ENCODE data around the gene GPR32. TPM values are rescaled to one million over a fixed set of nuclear protein-coding genes. Genes with fewer than 3 reads are reported as not detected.

Gene GPR32
- total and polyA plus RNA-seq, 2 donors (not counting 1 experiment from before 2014, with no cell fraction given), result not detected

DNA sequence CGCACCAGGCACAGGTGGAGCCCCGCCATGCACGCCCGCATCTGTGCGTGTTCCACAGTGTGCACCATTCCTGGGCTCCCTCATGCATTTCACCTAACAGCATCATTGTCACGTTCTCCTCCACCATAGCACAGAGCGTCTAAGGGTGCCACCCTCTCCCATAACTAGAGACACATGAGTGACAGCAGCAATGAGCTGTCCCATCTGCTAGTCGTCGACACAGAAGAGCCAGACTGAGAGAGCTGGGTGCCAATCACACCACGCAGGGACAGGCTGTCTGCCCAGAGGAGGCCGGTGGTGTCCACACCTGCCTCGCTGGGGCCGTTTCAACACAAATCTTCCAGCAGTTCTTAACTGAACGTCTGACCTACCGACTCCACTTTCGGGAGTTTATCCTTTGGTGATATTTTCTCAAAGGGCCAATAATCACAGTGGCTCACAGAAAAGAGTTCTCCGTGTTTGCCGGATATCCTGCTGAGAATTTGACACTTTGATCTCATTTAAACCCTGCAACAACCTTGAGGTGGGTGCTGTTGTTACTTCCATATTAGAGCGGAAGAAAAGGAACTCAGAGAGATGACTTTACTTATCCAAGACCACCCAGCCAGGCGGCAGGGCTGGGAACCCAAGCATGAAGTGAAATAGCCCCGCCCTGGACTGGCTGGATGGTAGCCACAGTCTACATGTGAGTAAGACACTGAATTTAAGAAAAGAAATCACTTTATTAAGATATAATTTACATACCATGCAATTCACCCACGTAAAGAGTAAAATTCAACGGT lies 30.9 kb upstream of the GPR32 start:
- Histone ChIP-seq H3K36me3 (replicated peaks in 1 of 2; ENCODE audit: control extremely low read depth in 1 of 2, control insufficient read depth in 1 of 2, extremely low read depth in 1 of 2, insufficient read depth in 2 of 2, low read length in 1 of 2) (no peaks in the 10 kb centered on the region), H3K27ac (ENCODE audit: low read length in 2 of 2) (no peak overlapping the region), H2AFZ (ENCODE audit: insufficient read depth, low read depth, low read length, poor library complexity, severe bottlenecking) (no peak overlapping the region), H3K4me1 (ENCODE audit: control insufficient read depth in 2 of 2, insufficient read depth in 2 of 2, low read length in 2 of 2) (no peaks in the 10 kb centered on the region), H3K4me2 (replicated peaks; ENCODE audit: low read depth, low read length, poor library complexity, severe bottlenecking) (no peak overlapping the region), H4K20me1 (ENCODE audit: control insufficient read depth, insufficient read depth, low read length, poor library complexity, severe bottlenecking) (no peaks in the 10 kb centered on the region), H3K4me3 (ENCODE audit: control extremely low read depth in 1 of 5, extremely low read depth in 1 of 5, insufficient read depth in 1 of 5, low read depth in 2 of 5, low read length in 4 of 5) (no peak overlapping the region), H3K27me3 (replicated peaks in 1 of 4; ENCODE audit: control extremely low read depth in 1 of 4, control insufficient read depth in 3 of 4, insufficient read depth in 4 of 4, low read length in 3 of 4) (peaks cover 0 to 17% (median 8%) of the 10 kb centered on the region in 4 experiments), H3K79me2 (ENCODE audit: control insufficient read depth, insufficient read depth, low read length) (no peaks in the 10 kb centered on the region), H3K9ac (ENCODE audit: low read length) (no peak overlapping the region), H3K9me3 (ENCODE audit: control extremely low read depth in 1 of 3, control insufficient read depth in 2 of 3, insufficient read depth in 1 of 3, low read length in 2 of 3) (peaks cover 0 to 7% (median 0%) of the 10 kb centered on the region in 3 donors)
- H3K27me3 Mint-ChIP-seq, result peaks cover 51% of the 10 kb centered on the region
- ChIA-PET POLR2A (no interaction called here), CTCF (no interaction called here)
- H3K4me3 Mint-ChIP-seq, result no peak overlapping the region
- H3K27ac Mint-ChIP-seq, result no peak overlapping the region
- TF ChIP-seq EZH2 (IDR thresholded peaks at IDR 0.05; ENCODE audit: borderline replicate concordance, insufficient read depth, low read depth, low read length, poor library complexity, severe bottlenecking), result no peak
- TF ChIP-seq, protein P1, sequence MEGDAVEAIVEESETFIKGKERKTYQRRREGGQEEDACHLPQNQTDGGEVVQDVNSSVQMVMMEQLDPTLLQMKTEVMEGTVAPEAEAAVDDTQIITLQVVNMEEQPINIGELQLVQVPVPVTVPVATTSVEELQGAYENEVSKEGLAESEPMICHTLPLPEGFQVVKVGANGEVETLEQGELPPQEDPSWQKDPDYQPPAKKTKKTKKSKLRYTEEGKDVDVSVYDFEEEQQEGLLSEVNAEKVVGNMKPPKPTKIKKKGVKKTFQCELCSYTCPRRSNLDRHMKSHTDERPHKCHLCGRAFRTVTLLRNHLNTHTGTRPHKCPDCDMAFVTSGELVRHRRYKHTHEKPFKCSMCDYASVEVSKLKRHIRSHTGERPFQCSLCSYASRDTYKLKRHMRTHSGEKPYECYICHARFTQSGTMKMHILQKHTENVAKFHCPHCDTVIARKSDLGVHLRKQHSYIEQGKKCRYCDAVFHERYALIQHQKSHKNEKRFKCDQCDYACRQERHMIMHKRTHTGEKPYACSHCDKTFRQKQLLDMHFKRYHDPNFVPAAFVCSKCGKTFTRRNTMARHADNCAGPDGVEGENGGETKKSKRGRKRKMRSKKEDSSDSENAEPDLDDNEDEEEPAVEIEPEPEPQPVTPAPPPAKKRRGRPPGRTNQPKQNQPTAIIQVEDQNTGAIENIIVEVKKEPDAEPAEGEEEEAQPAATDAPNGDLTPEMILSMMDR (IDR thresholded peaks at IDR 0.05), result no peak
- no peaks in the 10 kb centered on the region for H3K9me3 Mint-ChIP-seq (ENCODE audit: insufficient read depth)
- intact Hi-C loops (cut with micrococcal nuclease), result no loop called here
- ATAC-seq (ENCODE audit: low read depth) (no peak), DNase-seq (no peak)
- no peaks in the 10 kb centered on the region for H3K4me1 Mint-ChIP-seq
- WGBS (ENCODE audit: insufficient coverage), result 88% methylated on average over 16 of the region's 23 CpGs

DNA sequence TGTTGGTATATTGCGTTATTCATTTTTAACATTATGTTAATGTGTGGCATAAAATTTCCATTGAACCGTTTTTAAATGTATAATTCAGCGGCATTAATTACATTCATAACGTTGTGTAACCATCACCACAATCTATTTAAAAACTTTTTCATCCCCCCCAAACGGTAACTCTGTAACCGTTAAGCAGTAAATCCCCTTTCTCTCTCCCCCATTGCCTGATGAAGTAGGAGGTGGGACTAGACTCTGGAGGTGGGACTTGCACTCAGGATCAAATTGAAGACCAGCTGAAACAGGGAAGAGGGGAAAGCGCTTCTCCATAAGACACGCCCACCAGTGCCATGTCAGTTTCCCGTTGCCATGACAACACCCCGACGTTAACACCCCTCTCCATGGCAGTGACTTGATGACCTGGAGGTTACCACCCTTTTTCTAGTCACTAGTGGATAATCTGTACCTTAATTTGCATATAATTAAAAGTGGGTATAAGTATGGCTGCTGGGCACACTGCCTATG lies 30.3 kb upstream of the GPR32 start:
- H3K27me3 Mint-ChIP-seq, result peaks cover 48% of the 10 kb centered on the region
- H3K27ac ChIP-seq (ENCODE audit: low read length in 2 of 2), result no peak overlapping the region
- H3K4me1 ChIP-seq (ENCODE audit: control insufficient read depth in 2 of 2, insufficient read depth in 2 of 2, low read length in 2 of 2), result no peaks in the 10 kb centered on the region
- no peak overlapping the region for H3K9ac ChIP-seq (ENCODE audit: low read length)
- intact Hi-C loops (cut with micrococcal nuclease), result no loop called here
- H3K9me3 ChIP-seq (ENCODE audit: control extremely low read depth in 1 of 3, control insufficient read depth in 2 of 3, insufficient read depth in 1 of 3, low read length in 2 of 3), result peaks cover 0 to 7% (median 0%) of the 10 kb centered on the region in 3 donors
- H3K79me2 ChIP-seq (ENCODE audit: control insufficient read depth, insufficient read depth, low read length), result no peaks in the 10 kb centered on the region
- DNase-seq (no peak), ATAC-seq (ENCODE audit: low read depth) (no peak)
- no peak overlapping the region for H3K4me3 Mint-ChIP-seq
- H3K27me3 ChIP-seq (replicated peaks in 1 of 4; ENCODE audit: control extremely low read depth in 1 of 4, control insufficient read depth in 3 of 4, insufficient read depth in 4 of 4, low read length in 3 of 4), result peaks cover 0 to 17% (median 8%) of the 10 kb centered on the region in 4 experiments
- no peaks in the 10 kb centered on the region for H3K36me3 ChIP-seq (replicated peaks in 1 of 2; ENCODE audit: control extremely low read depth in 1 of 2, control insufficient read depth in 1 of 2, extremely low read depth in 1 of 2, insufficient read depth in 2 of 2, low read length in 1 of 2)
- no peak overlapping the region for H2AFZ ChIP-seq (ENCODE audit: insufficient read depth, low read depth, low read length, poor library complexity, severe bottlenecking)
- no peaks in the 10 kb centered on the region for H4K20me1 ChIP-seq (ENCODE audit: control insufficient read depth, insufficient read depth, low read length, poor library complexity, severe bottlenecking)
- no peak overlapping the region for H3K4me2 ChIP-seq (replicated peaks; ENCODE audit: low read depth, low read length, poor library complexity, severe bottlenecking)
- H3K4me1 Mint-ChIP-seq, result no peaks in the 10 kb centered on the region
- POLR2A ChIA-PET, result no interaction called here
- CTCF ChIA-PET, result interaction anchor here (1.1 kb wide), 1 partner anchor 70 kb away, joined by 3 read pairs; no protein-coding TSS in a partner anchor
- H3K27ac Mint-ChIP-seq, result no peak overlapping the region
- H3K4me3 ChIP-seq (ENCODE audit: control extremely low read depth in 1 of 5, extremely low read depth in 1 of 5, insufficient read depth in 1 of 5, low read depth in 2 of 5, low read length in 4 of 5), result no peak overlapping the region
- TF ChIP-seq, protein P1 (IDR thresholded peaks at IDR 0.05), result no peak
- TF ChIP-seq EZH2 (IDR thresholded peaks at IDR 0.05; ENCODE audit: borderline replicate concordance, insufficient read depth, low read depth, low read length, poor library complexity, severe bottlenecking), result no peak
- WGBS (ENCODE audit: insufficient coverage), result no CpG with 5 or more reads among the region's 11 CpGs
- H3K9me3 Mint-ChIP-seq (ENCODE audit: insufficient read depth), result no peaks in the 10 kb centered on the region
